Measurements from ENCODE around the gene EYS. TPM values are rescaled to one million over a fixed set of nuclear protein-coding genes. Genes with fewer than 3 reads are reported as not detected.

EYS gene
- total and polyA plus RNA-seq, 2 of the 8 experiments (the other 6 are each of a cell fraction or from before 2014, with no cell fraction given): 0.05 to 0.13 TPM

- Histone ChIP-seq H4K5ac (ENCODE audit: insufficient read length, low read depth, low read length) (no peak overlapping the region), H4K20me1 (replicated peaks in 1 of 2; ENCODE audit: control insufficient read depth in 1 of 2, insufficient read depth in 2 of 2, low read length in 2 of 2) (no peaks in the 10 kb centered on the region), H3K14ac (ENCODE audit: insufficient read length) (no peak overlapping the region), H2BK120ac (replicated peaks; ENCODE audit: low read depth, low read length) (no peak overlapping the region), H3K23ac (ENCODE audit: insufficient read length) (no peak overlapping the region), H3K4me2 (ENCODE audit: insufficient read depth in 1 of 2, low read depth in 2 of 2, low read length in 2 of 2) (no peak overlapping the region), H3K27ac (ENCODE audit: low read depth, low read length) (no peak overlapping the region), H2AK5ac (ENCODE audit: low read depth, low read length) (no peak overlapping the region), H3K18ac (ENCODE audit: extremely low read depth, low read length) (no peak overlapping the region), H4K91ac (replicated peaks; ENCODE audit: insufficient read length, low read length) (no peak overlapping the region), H2BK15ac (ENCODE audit: low read length) (no peak overlapping the region), H3K56ac (replicated peaks; ENCODE audit: insufficient read length, low read depth, low read length) (no peak overlapping the region), H4K8ac (ENCODE audit: extremely low read depth, insufficient read depth, low read length) (no peak overlapping the region), H3K79me1 (ENCODE audit: low read depth, low read length) (no peaks in the 10 kb centered on the region), H3K9ac (replicated peaks in 1 of 4; ENCODE audit: extremely low read depth in 1 of 4, low read depth in 3 of 4, low read length in 3 of 4) (no peak overlapping the region), H3K23me2 (ENCODE audit: low read depth, low read length) (no peaks in the 10 kb centered on the region), H3K4me3 (ENCODE audit: extremely low read depth in 1 of 4, insufficient read depth in 2 of 4, low read depth in 3 of 4, low read length in 4 of 4) (no peak overlapping the region), H2AFZ (ENCODE audit: low read length) (no peak overlapping the region), H3K9me3 (ENCODE audit: insufficient read depth in 2 of 2, low read depth in 1 of 2, low read length in 1 of 2) (peaks cover 3 to 5% of the 10 kb centered on the region in 2 experiments; a peak in 1 of 4 replicates), H3K36me3 (ENCODE audit: control insufficient read depth in 2 of 4, insufficient read depth in 4 of 4, low read length in 3 of 4) (no peaks in the 10 kb centered on the region), H2BK12ac (ENCODE audit: low read depth, low read length) (no peak overlapping the region), H3K79me2 (ENCODE audit: control insufficient read depth in 1 of 2, insufficient read depth in 2 of 2, low read length in 2 of 2) (no peaks in the 10 kb centered on the region), H3K27me3 (replicated peaks in 1 of 4; ENCODE audit: control insufficient read depth in 3 of 4, extremely low read depth in 1 of 4, insufficient read depth in 3 of 4, low read length in 3 of 4) (no peaks in the 10 kb centered on the region), H2BK5ac (ENCODE audit: low read depth, low read length) (no peak overlapping the region), H3K4me1 (replicated peaks in 1 of 4; ENCODE audit: control insufficient read depth in 3 of 4, insufficient read depth in 4 of 4, low read length in 3 of 4) (no peaks in the 10 kb centered on the region), H2BK20ac (ENCODE audit: low read length) (no peak overlapping the region), H3K4ac (replicated peaks; ENCODE audit: insufficient read length, low read depth, low read length) (no peak overlapping the region)
- ChIA-PET CTCF (ENCODE audit: partially characterized antibody) (interaction anchor here (0.9 kb wide), 1 partner anchor 19 kb away, joined by 4 read pairs; no protein-coding TSS in a partner anchor), POLR2A (ENCODE audit: partially characterized antibody) (interaction anchor here (1.3 kb wide), 1 partner anchor 11 kb away, joined by 3 read pairs; no protein-coding TSS in a partner anchor)
- FAIRE-seq (no peak), DNase-seq (ENCODE audit: low read depth in 1 of 2, low spot score in 2 of 2) (no peak)
- 83% methylated on average over 6 of the region's 6 CpGs; no CpG with 5 or more reads in 1 of the 2 experiments for WGBS, 2 experiments (ENCODE audit: extremely low coverage in 1 of 2, insufficient coverage in 1 of 2, insufficient read length in 1 of 2, insufficient replicate concordance in 2 of 2, low coverage in 1 of 2, low lambda C conversion rate in 2 of 2, missing lambda C conversion rate in 1 of 2)
- no peak for TF ChIP-seq TAF7 (optimal IDR thresholded peaks at IDR 0.05; ENCODE audit: borderline replicate concordance, low read depth, low read length)
- no peak for TF ChIP-seq FOSL1 (IDR thresholded peaks at IDR 0.05; ENCODE audit: insufficient read depth, low read depth, low read length)
Observed at GRCh38 chr6:65557224-65557623, 149.8 kb downstream of the EYS start.

All from H1 (cell line).